Measurements from ENCODE around the gene LMO4. TPM values are rescaled to one million over a fixed set of nuclear protein-coding genes. Genes with fewer than 3 reads are reported as not detected.
A peak's percentile ranks its signal among the peaks of the same experiment; 100 is the strongest.

Gene LMO4
- total and polyA plus RNA-seq, 12 donors, result 10.3 to 26.9 (median 21.3) TPM

- no peak for TF ChIP-seq POLR2A (IDR thresholded peaks at IDR 0.05)
- TF ChIP-seq, protein P1, sequence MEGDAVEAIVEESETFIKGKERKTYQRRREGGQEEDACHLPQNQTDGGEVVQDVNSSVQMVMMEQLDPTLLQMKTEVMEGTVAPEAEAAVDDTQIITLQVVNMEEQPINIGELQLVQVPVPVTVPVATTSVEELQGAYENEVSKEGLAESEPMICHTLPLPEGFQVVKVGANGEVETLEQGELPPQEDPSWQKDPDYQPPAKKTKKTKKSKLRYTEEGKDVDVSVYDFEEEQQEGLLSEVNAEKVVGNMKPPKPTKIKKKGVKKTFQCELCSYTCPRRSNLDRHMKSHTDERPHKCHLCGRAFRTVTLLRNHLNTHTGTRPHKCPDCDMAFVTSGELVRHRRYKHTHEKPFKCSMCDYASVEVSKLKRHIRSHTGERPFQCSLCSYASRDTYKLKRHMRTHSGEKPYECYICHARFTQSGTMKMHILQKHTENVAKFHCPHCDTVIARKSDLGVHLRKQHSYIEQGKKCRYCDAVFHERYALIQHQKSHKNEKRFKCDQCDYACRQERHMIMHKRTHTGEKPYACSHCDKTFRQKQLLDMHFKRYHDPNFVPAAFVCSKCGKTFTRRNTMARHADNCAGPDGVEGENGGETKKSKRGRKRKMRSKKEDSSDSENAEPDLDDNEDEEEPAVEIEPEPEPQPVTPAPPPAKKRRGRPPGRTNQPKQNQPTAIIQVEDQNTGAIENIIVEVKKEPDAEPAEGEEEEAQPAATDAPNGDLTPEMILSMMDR (IDR thresholded peaks at IDR 0.05), result no peak
- WGBS, 4 donors, result 69 to 74% (median 74%) methylated on average over 12 to 13 of the region's 13 CpGs
Observed at GRCh38 chr1:87284456-87285240, 44.0 kb upstream of the LMO4 start.

DNA sequence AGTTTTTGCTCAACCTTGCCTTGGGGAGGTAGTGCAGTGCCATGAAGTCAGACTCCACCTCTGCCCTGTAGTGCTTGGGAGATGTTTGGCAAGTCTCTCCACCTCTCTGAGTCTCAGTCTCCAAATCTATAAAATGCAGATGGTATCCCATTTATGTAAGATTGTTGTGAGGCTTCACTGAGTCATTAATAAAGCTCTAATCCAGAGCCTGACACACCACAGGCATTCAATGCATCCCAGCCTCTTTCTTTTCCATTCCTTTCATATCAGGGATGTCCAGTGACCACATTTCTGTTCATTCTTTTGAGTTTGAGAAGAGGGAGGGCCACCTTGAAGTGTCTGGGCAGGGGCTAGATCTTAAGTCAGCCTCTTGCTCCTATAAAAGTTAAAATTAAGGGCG, 37.6 kb upstream of the LMO4 start:
- H3K27ac ChIP-seq, result no peak overlapping the region
- DNase-seq, result no peak
- no peaks in the 10 kb centered on the region for H3K4me1 ChIP-seq (replicated peaks in 1 of 2)
- TF ChIP-seq, protein P1 (IDR thresholded peaks at IDR 0.05), result no peak
- no peak for TF ChIP-seq POLR2A (IDR thresholded peaks at IDR 0.05)
- no peak overlapping the region for H3K4me3 ChIP-seq
- intact Hi-C loops (cut with DNase I), result loop anchor here in 1 of 2 donors (5.0 kb wide), 1 partner anchor 661 kb away; no protein-coding TSS in a partner anchor
- H3K36me3 ChIP-seq (replicated peaks in 1 of 2), result no peaks in the 10 kb centered on the region
- no peaks in the 10 kb centered on the region for H3K27me3 ChIP-seq
- 19 to 50% (median 43%) methylated on average over 1 of the region's 1 CpG for WGBS, 4 donors
- H3K9me3 ChIP-seq (replicated peaks in 1 of 3), result no peaks in the 10 kb centered on the region

More at GRCh38 chr1:87284456-87285240, 44.0 kb upstream of the LMO4 start:
- H3K27ac ChIP-seq, result no peak overlapping the region
- H3K27me3 ChIP-seq, result no peaks in the 10 kb centered on the region
- H3K9me3 ChIP-seq (replicated peaks in 1 of 3), result no peaks in the 10 kb centered on the region
- no peak for DNase-seq
- no peaks in the 10 kb centered on the region for H3K36me3 ChIP-seq (replicated peaks in 1 of 2)
- no peaks in the 10 kb centered on the region for H3K4me1 ChIP-seq (replicated peaks in 1 of 2)
- no peak overlapping the region for H3K4me3 ChIP-seq
- intact Hi-C loops (cut with DNase I), result no loop called here

DNA sequence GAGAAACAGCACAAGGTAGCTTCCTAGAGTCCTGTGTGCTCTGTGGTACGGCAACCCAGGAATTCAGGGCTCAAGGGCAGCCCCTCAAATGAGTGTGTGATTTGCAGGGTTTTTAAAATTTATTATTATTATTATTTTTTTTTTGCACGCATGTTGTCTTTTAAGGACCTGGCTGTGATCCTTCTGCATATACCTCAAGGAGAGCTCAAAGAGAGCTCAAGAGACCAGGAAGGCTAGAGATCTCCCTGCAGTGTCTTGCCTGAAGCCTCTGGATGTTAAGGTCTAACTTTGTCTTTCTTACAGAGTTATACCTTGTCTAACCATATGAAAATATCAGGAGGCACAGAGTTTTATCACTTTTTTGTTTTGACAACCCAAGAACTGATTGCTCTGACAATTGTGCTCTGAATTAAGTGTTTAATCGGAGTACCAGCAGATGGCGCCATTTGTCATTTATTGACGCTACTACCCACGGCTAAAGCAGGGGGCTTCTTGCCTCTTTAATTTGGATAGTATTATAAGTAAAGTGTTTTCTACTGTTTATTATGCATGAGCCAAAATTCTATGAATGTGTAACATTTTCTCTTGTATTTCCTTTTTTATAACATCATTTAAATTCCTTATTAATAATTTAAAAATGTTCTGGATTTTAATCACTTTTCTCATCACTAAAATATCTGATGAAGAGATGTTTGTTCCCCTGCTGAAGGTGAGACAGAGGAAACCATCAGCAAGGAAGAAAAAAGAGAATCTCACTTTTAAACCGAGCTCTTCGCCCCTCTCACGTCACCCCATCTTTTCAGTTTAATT, 35.8 kb upstream of the LMO4 start:
- Histone ChIP-seq H3K9me3 (replicated peaks in 1 of 3) (no peaks in the 10 kb centered on the region), H3K4me1 (replicated peaks in 1 of 2) (no peaks in the 10 kb centered on the region), H3K27ac (no peak overlapping the region), H3K4me3 (no peak overlapping the region), H3K36me3 (replicated peaks in 1 of 2) (no peaks in the 10 kb centered on the region), H3K27me3 (no peaks in the 10 kb centered on the region)
- peak; percentile 27 to 76 (median 59) for DNase-seq
- TF ChIP-seq POLR2A (IDR thresholded peaks at IDR 0.05), result no peak
- TF ChIP-seq, protein P1 (IDR thresholded peaks at IDR 0.05), result peak; percentile 62 to 87 (median 73)
- intact Hi-C loops (cut with DNase I), result loop anchor here in 1 of 2 donors (5.0 kb wide), 1 partner anchor 659 kb away; no protein-coding TSS in a partner anchor
- 34 to 41% (median 35%) methylated on average over 9 of the region's 9 CpGs for WGBS, 4 donors

DNA sequence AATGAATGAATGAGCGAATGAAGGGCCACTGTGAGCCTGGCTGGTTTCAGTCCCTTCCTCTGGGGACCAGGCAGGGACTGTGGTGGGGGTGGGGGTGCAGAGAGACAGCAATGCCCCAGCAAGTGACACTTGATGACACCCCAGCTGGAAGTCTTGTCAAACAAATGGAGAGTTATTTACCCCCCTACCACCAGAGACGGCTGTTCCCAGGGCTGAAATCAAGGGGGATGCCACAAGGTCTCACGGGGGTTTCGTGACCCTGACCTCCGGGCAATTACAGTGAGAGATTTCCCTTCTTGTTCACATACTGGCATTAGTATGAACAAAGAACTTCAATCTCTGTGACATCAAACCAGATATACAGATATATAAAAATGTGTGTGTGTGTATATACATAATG, 34.0 kb upstream of the LMO4 start:
- Histone ChIP-seq H3K9me3 (replicated peaks in 1 of 3) (no peaks in the 10 kb centered on the region), H3K4me1 (replicated peaks in 1 of 2) (no peaks in the 10 kb centered on the region), H3K4me3 (no peak overlapping the region), H3K36me3 (replicated peaks in 1 of 2) (no peaks in the 10 kb centered on the region), H3K27me3 (no peaks in the 10 kb centered on the region), H3K27ac (no peak overlapping the region)
- intact Hi-C loops (cut with DNase I), result loop anchor here in 1 of 2 donors (5.0 kb wide), 1 partner anchor 658 kb away; no protein-coding TSS in a partner anchor
- DNase-seq, result no peak
- TF ChIP-seq, protein P1 (IDR thresholded peaks at IDR 0.05), result no peak
- no peak for TF ChIP-seq POLR2A (IDR thresholded peaks at IDR 0.05)
- 59 to 64% (median 61%) methylated on average over 5 of the region's 5 CpGs for WGBS, 4 donors

All from adrenal gland (tissue), 12 donors.